HepG2 (cell line): Measurements from ENCODE around the gene C11orf71. TPM values are rescaled to one million over a fixed set of nuclear protein-coding genes. Genes with fewer than 3 reads are reported as not detected.

Experiments used
- AGO1 ChIP-seq: fragments of 200-400 bp; formaldehyde crosslinking; IDR thresholded peaks from 2 replicates; pipeline ENCODE4 v1.6.1; 2017; ENCODE audit warnings: mild to moderate bottlenecking, low read depth, low read length, moderate library complexity; ENCODE audit not compliant: poor library complexity, severe bottlenecking
- ATF7-NPFF ChIP-seq: sonication (generic); formaldehyde crosslinking; IDR thresholded peaks from 2 replicates; pipeline ENCODE4 v1.8.1; 2023; ENCODE audit warnings: mild to moderate bottlenecking, low read depth, missing genetic modification reagents, moderate library complexity
- HOXA5 ChIP-seq: sonication (generic); formaldehyde crosslinking; IDR thresholded peaks from 2 replicates; pipeline ENCODE4 v1.4.0; 2020; ENCODE audit warnings: missing genetic modification reagents
- MNT ChIP-seq: fragments of 450-650 bp; IDR thresholded peaks from 2 replicates; pipeline ENCODE4 v1.6.1; 2016
- MZF1 ChIP-seq: sonication (generic); formaldehyde crosslinking; IDR thresholded peaks from 2 replicates; pipeline ENCODE4 v1.8.1; 2023; ENCODE audit warnings: mild to moderate bottlenecking, missing genetic modification reagents, borderline replicate concordance
- NCOA1 ChIP-seq: sonication (generic); formaldehyde crosslinking; IDR thresholded peaks from 2 replicates; pipeline ENCODE4 v1.9.0; 2021; ENCODE audit warnings: missing genetic modification reagents
- NFIB ChIP-seq: sonication (generic); formaldehyde crosslinking; IDR thresholded peaks from 2 replicates; pipeline ENCODE4 v1.9.0; 2021; ENCODE audit warnings: missing genetic modification reagents, mild to moderate bottlenecking, borderline replicate concordance
- PRDM4 ChIP-seq: sonication (generic); formaldehyde crosslinking; IDR thresholded peaks from 2 replicates; pipeline ENCODE4 v1.9.0; 2021; ENCODE audit warnings: missing genetic modification reagents, borderline replicate concordance
- RBFOX2 ChIP-seq: fragments of 200-400 bp; formaldehyde crosslinking; IDR thresholded peaks from 2 replicates; pipeline ENCODE4 v1.6.1; 2017; ENCODE audit warnings: low read depth, mild to moderate bottlenecking, low read length
- SALL1 ChIP-seq: sonication (generic); formaldehyde crosslinking; IDR thresholded peaks from 2 replicates; pipeline ENCODE4 v1.8.0; 2022; ENCODE audit warnings: mild to moderate bottlenecking, missing genetic modification reagents
- SP1 ChIP-seq, 2 experiments: fragments of 450-650 bp in 1 of 2; sonication (generic) in 1 of 2; formaldehyde crosslinking in 1 of 2; IDR thresholded peaks; 2 replicates each; pipeline versions ENCODE4 v1.4.0 to v1.6.1; 2016 to 2020; ENCODE audit warnings: missing genetic modification reagents in 1 of 2
- TBP ChIP-seq: sonication (generic); formaldehyde crosslinking; IDR thresholded peaks from 2 replicates; pipeline ENCODE4 v1.5.0; 2020; ENCODE audit warnings: missing genetic modification reagents
- ZEB1 ChIP-seq: IDR thresholded peaks from 2 replicates; pipeline ENCODE4 v1.6.1; 2012; ENCODE audit warnings: mild to moderate bottlenecking, low read depth, inconsistent platforms; ENCODE audit not compliant: insufficient replicate concordance
- ZFP41 ChIP-seq: sonication (generic); formaldehyde crosslinking; IDR thresholded peaks from 2 replicates; pipeline ENCODE4 v1.4.0; 2020; ENCODE audit warnings: mild to moderate bottlenecking, missing genetic modification reagents, borderline replicate concordance
- ZNF253 ChIP-seq: sonication (generic); formaldehyde crosslinking; IDR thresholded peaks from 2 replicates; pipeline ENCODE4 v1.8.0; 2022; ENCODE audit warnings: mild to moderate bottlenecking, missing genetic modification reagents, borderline replicate concordance
- ZNF451 ChIP-seq: sonication (generic); formaldehyde crosslinking; IDR thresholded peaks from 2 replicates; pipeline ENCODE4 v1.5.0; 2020; ENCODE audit warnings: mild to moderate bottlenecking, missing genetic modification reagents
- ZNF546 ChIP-seq: sonication (generic); formaldehyde crosslinking; conservative IDR thresholded peaks from 2 replicates; pipeline ENCODE4 v1.8.1; 2023; ENCODE audit warnings: mild to moderate bottlenecking, missing genetic modification reagents
- ZNF784 ChIP-seq: sonication (generic); formaldehyde crosslinking; IDR thresholded peaks from 2 replicates; pipeline ENCODE4 v1.5.1; 2020; ENCODE audit warnings: missing genetic modification reagents, mild to moderate bottlenecking, borderline replicate concordance
- polyA plus RNA-seq, 8 experiments: library from polyadenylated mRNA; depleted of rRNA in 3 of 8; stranded (reverse) in 7 of 8; unstranded in 1 of 8; fragments of >200 nt; fragmentation: Illumina TruSeq in 4 of 8; extraction: Trizol in 4 of 8; gene quantifications; 2 replicates each; pipeline versions ENCODE4 v1.2.1 to v1.2.3, GENCODE V29; 2011 to 2016; ENCODE audit warnings: low read depth in 4 of 8, missing spikeins in 1 of 8, mixed read lengths in 1 of 8; ENCODE audit not compliant: insufficient read depth in 1 of 8
- total RNA-seq, 5 experiments: library from RNA; depleted of rRNA; stranded (reverse); fragments of >200 nt; fragmentation: Illumina TruSeq; extraction: Trizol; gene quantifications; 2 replicates each; pipeline ENCODE4 v1.2.3, GENCODE V29; 2016; ENCODE audit warnings: low read depth in 1 of 5
- TF ChIP-seq, protein P1 (sequence below): sonication (generic); formaldehyde crosslinking; IDR thresholded peaks from 2 replicates; pipeline ENCODE4 v1.4.0; 2020; ENCODE audit warnings: missing genetic modification reagents
- TF ChIP-seq, protein P2 (sequence below): sonication (generic); formaldehyde crosslinking; IDR thresholded peaks from 2 replicates; pipeline ENCODE4 v1.5.1; 2020; ENCODE audit warnings: missing genetic modification reagents, mild to moderate bottlenecking, borderline replicate concordance

The C11orf71 gene
- total and polyA plus RNA-seq, 2 of the 13 experiments (the other 11 are each of a cell fraction or from before 2014, with no cell fraction given), result 7.1 to 7.8 TPM

GRCh38 chr11:114399490-114400215, 658 bp downstream of the C11orf71 start (continued):
- TF ChIP-seq, protein P1, sequence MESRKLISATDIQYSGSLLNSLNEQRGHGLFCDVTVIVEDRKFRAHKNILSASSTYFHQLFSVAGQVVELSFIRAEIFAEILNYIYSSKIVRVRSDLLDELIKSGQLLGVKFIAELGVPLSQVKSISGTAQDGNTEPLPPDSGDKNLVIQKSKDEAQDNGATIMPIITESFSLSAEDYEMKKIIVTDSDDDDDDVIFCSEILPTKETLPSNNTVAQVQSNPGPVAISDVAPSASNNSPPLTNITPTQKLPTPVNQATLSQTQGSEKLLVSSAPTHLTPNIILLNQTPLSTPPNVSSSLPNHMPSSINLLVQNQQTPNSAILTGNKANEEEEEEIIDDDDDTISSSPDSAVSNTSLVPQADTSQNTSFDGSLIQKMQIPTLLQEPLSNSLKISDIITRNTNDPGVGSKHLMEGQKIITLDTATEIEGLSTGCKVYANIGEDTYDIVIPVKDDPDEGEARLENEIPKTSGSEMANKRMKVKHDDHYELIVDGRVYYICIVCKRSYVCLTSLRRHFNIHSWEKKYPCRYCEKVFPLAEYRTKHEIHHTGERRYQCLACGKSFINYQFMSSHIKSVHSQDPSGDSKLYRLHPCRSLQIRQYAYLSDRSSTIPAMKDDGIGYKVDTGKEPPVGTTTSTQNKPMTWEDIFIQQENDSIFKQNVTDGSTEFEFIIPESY, result no peak
- TF ChIP-seq PRDM4 (CRISPR knock-in tag) (0 out of 2 replicates have a peak, but pooled peaks have one; percentile 22), ATF7-NPFF (CRISPR knock-in tag) (peak; percentile 79; the same call in 1 of the 2 replicates), AGO1 (no peak), ZNF784 (no peak), ZNF451 (CRISPR knock-in tag) (no peak), MZF1 (CRISPR knock-in tag) (no peak), ZFP41 (CRISPR knock-in tag) (0 out of 2 replicates have a peak, but pooled peaks have one; percentile 25), SP1 (IDR thresholded peaks at IDR 0.05) (no peak), SP1 (CRISPR knock-in tag; IDR thresholded peaks at IDR 0.05) (no peak), TBP (0 out of 2 replicates have a peak, but pooled peaks have one; percentile 4), ZNF546 (CRISPR knock-in tag) (0 out of 2 replicates have a peak, but pooled peaks have one; percentile 1), NFIB (no peak), MNT (no peak), RBFOX2 (no peak), HOXA5 (peak; percentile 2; the same call in 1 of the 2 replicates), ZEB1 (peak; percentile 1), SALL1 (CRISPR knock-in tag) (no peak), ZNF253 (CRISPR knock-in tag) (0 out of 2 replicates have a peak, but pooled peaks have one; percentile 33), NCOA1 (no peak)
- TF ChIP-seq, protein P2, sequence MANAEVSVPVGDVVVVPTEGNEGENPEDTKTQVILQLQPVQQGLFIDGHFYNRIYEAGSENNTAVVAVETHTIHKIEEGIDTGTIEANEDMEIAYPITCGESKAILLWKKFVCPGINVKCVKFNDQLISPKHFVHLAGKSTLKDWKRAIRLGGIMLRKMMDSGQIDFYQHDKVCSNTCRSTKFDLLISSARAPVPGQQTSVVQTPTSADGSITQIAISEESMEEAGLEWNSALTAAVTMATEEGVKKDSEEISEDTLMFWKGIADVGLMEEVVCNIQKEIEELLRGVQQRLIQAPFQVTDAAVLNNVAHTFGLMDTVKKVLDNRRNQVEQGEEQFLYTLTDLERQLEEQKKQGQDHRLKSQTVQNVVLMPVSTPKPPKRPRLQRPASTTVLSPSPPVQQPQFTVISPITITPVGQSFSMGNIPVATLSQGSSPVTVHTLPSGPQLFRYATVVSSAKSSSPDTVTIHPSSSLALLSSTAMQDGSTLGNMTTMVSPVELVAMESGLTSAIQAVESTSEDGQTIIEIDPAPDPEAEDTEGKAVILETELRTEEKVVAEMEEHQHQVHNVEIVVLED (CRISPR knock-in tag), result no peak
